GM12878 (cell line): ENCODE results near the gene ADGRL2. TPM values are rescaled to one million over a fixed set of nuclear protein-coding genes. Genes with fewer than 3 reads are reported as not detected.

Experiments used
- ATAC-seq: fragments of 200-7000 bp; cut with Tn5 transposase; 3 replicates; pipeline ENCODE4 v1.9.1; 2020; ENCODE audit warnings: mild to moderate bottlenecking, moderate library complexity
- BruUV-seq: library from RNA; stranded (reverse); fragments of 400-500 nt; replicated peaks from 2 replicates; lab custom pipeline; 2021; lab: Mats Ljungman, UMichigan
- CTCF ChIA-PET: fragments of 300-600 bp; sonication (Branson Sonifier 250); formaldehyde crosslinking; extraction: SDS; loops from one replicate; lab custom pipeline; 2021; ENCODE audit warnings: inconsistent platforms; lab: Yijun Ruan, JAX
- POLR2A ChIA-PET: fragments of 350-600 bp; formaldehyde crosslinking; extraction: SDS; loops from one replicate; lab custom pipeline; 2021; ENCODE audit warnings: inconsistent platforms; lab: Charles Lee
- RAD21 ChIA-PET: fragments of 300-600 bp; sonication (Branson Sonifier 250); formaldehyde crosslinking; loops from one replicate; lab custom pipeline; 2023; ENCODE audit warnings: antibody characterized with exemption; ENCODE audit not compliant: unreplicated experiment; lab: Charles Lee
- SMC1A ChIA-PET: fragments of 300-600 bp; sonication (Branson Sonifier 250); formaldehyde crosslinking; loops from one replicate; lab custom pipeline; 2023; ENCODE audit not compliant: unreplicated experiment, uncharacterized antibody; lab: Charles Lee
- DNase-seq: peaks from one replicate; pipeline ENCODE4 v3.0.0-alpha.2; 2011; ENCODE audit warnings: low read depth, low spot score
- FAIRE-seq: peaks from 3 replicates; lab custom pipeline; 2011; peaks lifted over from hg19 to GRCh38; lab: Jason Lieb, UNC
- H2AFZ ChIP-seq: 2 replicates; pipeline ENCODE4 v1.6.0; 2011; ENCODE audit warnings: low read depth, low read length, control low read depth; ENCODE audit not compliant: control insufficient read depth
- H3K27ac ChIP-seq: 2 replicates; pipeline ENCODE4 v1.5.1; 2011; ENCODE audit warnings: control low read depth; ENCODE audit not compliant: control insufficient read depth, insufficient read depth
- H3K27me3 ChIP-seq, 2 experiments: replicated peaks in 1 of 2; 2 replicates each; pipeline versions ENCODE4 v1.6.0 to v1.6.1; 2011; ENCODE audit warnings: low read length in 1 of 2; ENCODE audit not compliant: control insufficient read depth in 2 of 2, insufficient read depth in 2 of 2
- H3K36me3 ChIP-seq, 2 experiments: 2 replicates each; pipeline ENCODE4 v1.5.1; 2011; ENCODE audit warnings: low read length in 1 of 2; ENCODE audit not compliant: control insufficient read depth in 2 of 2, insufficient read depth in 2 of 2
- H3K4me1 ChIP-seq: 2 replicates; pipeline ENCODE4 v1.6.1; 2011; ENCODE audit warnings: mild to moderate bottlenecking, low read length, moderate library complexity, mixed read lengths; ENCODE audit not compliant: control insufficient read depth, insufficient read depth
- H3K4me2 ChIP-seq: 2 replicates; pipeline ENCODE4 v1.6.0; 2011; ENCODE audit warnings: control low read depth; ENCODE audit not compliant: control insufficient read depth, insufficient read depth
- H3K4me3 ChIP-seq: fragments of 200-600 bp; sonication (generic); 2 replicates; pipeline ENCODE4 v1.5.1; 2016
- H3K79me2 ChIP-seq: 2 replicates; pipeline ENCODE4 v1.6.0; 2011; ENCODE audit warnings: low read length; ENCODE audit not compliant: control insufficient read depth, insufficient read depth
- H3K9ac ChIP-seq: 2 replicates; pipeline ENCODE4 v1.8.0; 2011; ENCODE audit warnings: low read length, control low read depth, mixed read lengths; ENCODE audit not compliant: control insufficient read depth, insufficient read depth
- H3K9me3 ChIP-seq: replicated peaks from 3 replicates; pipeline ENCODE4 v1.5.1; 2011; ENCODE audit warnings: mild to moderate bottlenecking, low read length; ENCODE audit not compliant: control insufficient read depth, insufficient read depth
- H4K20me1 ChIP-seq: 2 replicates; pipeline ENCODE4 v1.6.0; 2011; ENCODE audit not compliant: control insufficient read depth, insufficient read depth
- ASH2L ChIP-seq: fragments of 300-600, 200-600 bp; sonication (generic); IDR thresholded peaks from 2 replicates; pipeline ENCODE4 v1.6.1; 2017; ENCODE audit warnings: low read depth, mild to moderate bottlenecking, borderline replicate concordance
- CHD4 ChIP-seq: fragments of 200-600 bp; sonication (generic); IDR thresholded peaks from 2 replicates; pipeline ENCODE4 v1.6.1; 2016; ENCODE audit warnings: mild to moderate bottlenecking
- EP300 ChIP-seq, 2 experiments: fragments of 150-350 bp in 1 of 2; IDR thresholded peaks; 2 replicates each; pipeline ENCODE4 v1.6.1; 2011 to 2012; ENCODE audit warnings: low read depth in 2 of 2, low read length in 2 of 2, borderline replicate concordance in 1 of 2, improper control_type of control experiment in 1 of 2, inconsistent platforms in 1 of 2; ENCODE audit not compliant: control insufficient read depth in 1 of 2
- ESRRA ChIP-seq: IDR thresholded peaks from 2 replicates; pipeline ENCODE4 v1.6.1; 2012; ENCODE audit warnings: mild to moderate bottlenecking, low read length, improper control_type of control experiment
- FOXM1 ChIP-seq: IDR thresholded peaks from 2 replicates; pipeline ENCODE4 v1.6.1; 2012; ENCODE audit warnings: low read depth, mild to moderate bottlenecking, inconsistent platforms, low read length, moderate library complexity
- GATAD2B ChIP-seq: fragments of 450-650 bp; conservative IDR thresholded peaks from 2 replicates; pipeline ENCODE4 v1.6.1; 2017; ENCODE audit warnings: low read depth, mild to moderate bottlenecking, moderate library complexity
- HDAC6 ChIP-seq: fragments of 200-600 bp; sonication (generic); IDR thresholded peaks from one replicate; pipeline ENCODE4 v1.8.0; 2017; ENCODE audit warnings: antibody characterized with exemption; ENCODE audit not compliant: unreplicated experiment
- LARP7 ChIP-seq: fragments of 450-650 bp; IDR thresholded peaks from 2 replicates; pipeline ENCODE4 v1.6.1; 2017; ENCODE audit warnings: mild to moderate bottlenecking
- MTA3 ChIP-seq: IDR thresholded peaks from 2 replicates; pipeline ENCODE4 v1.6.1; 2012; ENCODE audit warnings: low read length, inconsistent platforms, borderline replicate concordance
- NFYB ChIP-seq: IDR thresholded peaks from 2 replicates; pipeline ENCODE4 v1.6.1; 2011; ENCODE audit warnings: low read depth, mild to moderate bottlenecking, low read length, improper control_type of control experiment, moderate library complexity; ENCODE audit not compliant: insufficient read depth
- NR2F1 ChIP-seq: fragments of 450-650 bp; conservative IDR thresholded peaks from 2 replicates; pipeline ENCODE4 v1.6.1; 2017; ENCODE audit warnings: mild to moderate bottlenecking
- RCOR1 ChIP-seq: conservative IDR thresholded peaks from 2 replicates; pipeline ENCODE4 v1.6.1; 2012; ENCODE audit warnings: low read depth, low read length, improper control_type of control experiment
- SIX5 ChIP-seq: IDR thresholded peaks from 2 replicates; pipeline ENCODE4 v1.6.1; 2011; ENCODE audit warnings: mild to moderate bottlenecking, low read depth, low read length, moderate library complexity; ENCODE audit not compliant: severe bottlenecking
- SREBF2 ChIP-seq: IDR thresholded peaks from 2 replicates; pipeline ENCODE4 v1.6.1; 2012; ENCODE audit warnings: mild to moderate bottlenecking, low read length
- SUZ12 ChIP-seq: fragments of 200-600 bp; sonication (generic); IDR thresholded peaks from one replicate; pipeline ENCODE4 v1.6.1; 2018; ENCODE audit warnings: antibody characterized with exemption, mild to moderate bottlenecking; ENCODE audit not compliant: unreplicated experiment
- TCF3 ChIP-seq: IDR thresholded peaks from 2 replicates; pipeline ENCODE4 v1.6.1; 2012; ENCODE audit warnings: low read depth, mild to moderate bottlenecking, low read length, borderline replicate concordance; ENCODE audit not compliant: insufficient read depth
- WGBS: methylation state at CpG from one replicate; pipeline ENCODE4 v1.1.6; 2016; ENCODE audit warnings: low lambda C conversion rate; ENCODE audit not compliant: insufficient replicate concordance, insufficient coverage; ENCODE audit errors: missing lambda C conversion rate; 5-methylcytosine and 5-hydroxymethylcytosine counted together
- in situ Hi-C: fragments of 300-500 bp; cut with MboI; formaldehyde crosslinking; loops from 9 replicates; pipeline ENCODE4 v1.14.3; 2018; ENCODE audit warnings: mixed read lengths
- intact Hi-C: fragments of 100-400 bp; cut with micrococcal nuclease; formaldehyde crosslinking; loops from one replicate; pipeline ENCODE4 v1.14.2; 2022; ENCODE audit not compliant: unreplicated experiment
- polyA plus RNA-seq, 11 experiments: library from polyadenylated mRNA; depleted of rRNA in 4 of 11; unstranded in 6 of 11; stranded (reverse) in 5 of 11; fragments of >200 nt; fragmentation: Nextera tagmentation in 4 of 11; fragmentation: Illumina TruSeq in 1 of 11; extraction: Ambion mirVana in 4 of 11; extraction: Trizol in 1 of 11; gene quantifications; 1 replicate in 1 of 11; 2 replicates in 10 of 11; pipeline versions ENCODE4 v1.2.1 to v1.2.3, GENCODE V29; 2011 to 2016; ENCODE audit warnings: inconsistent platforms in 2 of 11, missing spikeins in 2 of 11, low read depth in 1 of 11
- total RNA-seq, 4 experiments: library from RNA; depleted of rRNA in 3 of 4; stranded (reverse); fragments of >200 nt in 3 of 4; fragmentation: Illumina TruSeq in 1 of 4; extraction: Trizol in 1 of 4; gene quantifications; 2 replicates each; pipeline versions ENCODE4 v1.2.1 to v1.2.3, GENCODE V29; 2013 to 2021
- TF ChIP-seq, protein P1 (sequence below): IDR thresholded peaks from 2 replicates; pipeline ENCODE4 v1.6.1; 2011; ENCODE audit warnings: borderline replicate concordance, low read depth, mild to moderate bottlenecking, moderate library complexity, mixed read lengths, low read length; ENCODE audit not compliant: insufficient read depth; ENCODE audit errors: extremely low read length
- TF ChIP-seq, protein P2 (sequence below): IDR thresholded peaks from 2 replicates; pipeline ENCODE4 v1.6.1; 2011; ENCODE audit warnings: borderline replicate concordance, low read depth, mild to moderate bottlenecking, moderate library complexity, low read length; ENCODE audit not compliant: insufficient read depth, poor library complexity, severe bottlenecking
- TF ChIP-seq, protein P3 (sequence below): fragments of 450-650 bp; IDR thresholded peaks from 2 replicates; pipeline ENCODE4 v1.6.1; 2017; ENCODE audit warnings: borderline replicate concordance

The ADGRL2 gene
- total and polyA plus RNA-seq, 10 of the 15 experiments (the other 5 are each of a cell fraction or from before 2014, with no cell fraction given), result 0.03 to 13.6 (median 0.21) TPM

DNA sequence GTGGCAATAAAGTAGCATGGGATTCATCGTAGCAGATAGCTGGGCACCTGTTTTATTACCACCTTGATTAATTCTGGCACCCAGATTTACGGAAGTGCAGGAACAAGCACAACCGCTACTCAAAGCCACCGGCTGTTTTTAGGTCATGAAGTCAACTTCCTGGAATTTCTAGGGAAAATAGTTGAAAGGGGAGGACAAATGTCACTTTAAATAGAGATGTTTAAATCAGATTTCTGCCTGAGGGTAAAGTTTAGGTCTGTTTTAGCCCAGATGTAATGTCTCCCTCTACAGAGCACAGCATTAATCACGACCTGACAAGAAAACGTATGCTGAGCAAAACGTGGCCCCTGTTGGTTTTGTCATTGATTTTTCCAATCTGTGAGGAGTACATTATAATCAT is 8.0 kb downstream of the ADGRL2 start:
- Histone ChIP-seq H3K79me2 (no peaks in the 10 kb centered on the region), H3K27me3 (peaks cover 1 to 3% of the 10 kb centered on the region in 2 experiments; a peak in 2 of 4 replicates), H3K9ac (no peak overlapping the region), H3K4me2 (no peak overlapping the region), H2AFZ (no peak overlapping the region), H3K9me3 (no peaks in the 10 kb centered on the region), H3K4me1 (no peaks in the 10 kb centered on the region), H3K27ac (no peak overlapping the region), H3K36me3 (no peaks in the 10 kb centered on the region), H3K4me3 (no peak overlapping the region), H4K20me1 (no peaks in the 10 kb centered on the region)
- POLR2A ChIA-PET, result no interaction called here
- in situ Hi-C loops, result no loop called here
- BruUV-seq, result no TSS peak
- DNase-seq (no peak), ATAC-seq (peak; percentile 65), FAIRE-seq (no peak)
- TF ChIP-seq NR2F1 (no peak), SIX5 (no peak), ESRRA (no peak), LARP7 (no peak), SUZ12 (no peak), TCF3 (no peak), SREBF2 (no peak), FOXM1 (no peak), EP300 (IDR thresholded peaks at IDR 0.05; ENCODE audit: borderline replicate concordance in 1 of 2, control insufficient read depth in 1 of 2, low read depth in 2 of 2, low read length in 2 of 2) (no peak), HDAC6 (no peak), RCOR1 (no peak), GATAD2B (no peak), CHD4 (no peak), NFYB (no peak), ASH2L (no peak), MTA3 (no peak)
- TF ChIP-seq, protein P1, sequence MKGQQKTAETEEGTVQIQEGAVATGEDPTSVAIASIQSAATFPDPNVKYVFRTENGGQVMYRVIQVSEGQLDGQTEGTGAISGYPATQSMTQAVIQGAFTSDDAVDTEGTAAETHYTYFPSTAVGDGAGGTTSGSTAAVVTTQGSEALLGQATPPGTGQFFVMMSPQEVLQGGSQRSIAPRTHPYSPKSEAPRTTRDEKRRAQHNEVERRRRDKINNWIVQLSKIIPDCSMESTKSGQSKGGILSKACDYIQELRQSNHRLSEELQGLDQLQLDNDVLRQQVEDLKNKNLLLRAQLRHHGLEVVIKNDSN, result no peak
- TF ChIP-seq, protein P2, sequence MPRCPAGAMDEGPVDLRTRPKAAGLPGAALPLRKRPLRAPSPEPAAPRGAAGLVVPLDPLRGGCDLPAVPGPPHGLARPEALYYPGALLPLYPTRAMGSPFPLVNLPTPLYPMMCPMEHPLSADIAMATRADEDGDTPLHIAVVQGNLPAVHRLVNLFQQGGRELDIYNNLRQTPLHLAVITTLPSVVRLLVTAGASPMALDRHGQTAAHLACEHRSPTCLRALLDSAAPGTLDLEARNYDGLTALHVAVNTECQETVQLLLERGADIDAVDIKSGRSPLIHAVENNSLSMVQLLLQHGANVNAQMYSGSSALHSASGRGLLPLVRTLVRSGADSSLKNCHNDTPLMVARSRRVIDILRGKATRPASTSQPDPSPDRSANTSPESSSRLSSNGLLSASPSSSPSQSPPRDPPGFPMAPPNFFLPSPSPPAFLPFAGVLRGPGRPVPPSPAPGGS, result no peak
- TF ChIP-seq, protein P3, sequence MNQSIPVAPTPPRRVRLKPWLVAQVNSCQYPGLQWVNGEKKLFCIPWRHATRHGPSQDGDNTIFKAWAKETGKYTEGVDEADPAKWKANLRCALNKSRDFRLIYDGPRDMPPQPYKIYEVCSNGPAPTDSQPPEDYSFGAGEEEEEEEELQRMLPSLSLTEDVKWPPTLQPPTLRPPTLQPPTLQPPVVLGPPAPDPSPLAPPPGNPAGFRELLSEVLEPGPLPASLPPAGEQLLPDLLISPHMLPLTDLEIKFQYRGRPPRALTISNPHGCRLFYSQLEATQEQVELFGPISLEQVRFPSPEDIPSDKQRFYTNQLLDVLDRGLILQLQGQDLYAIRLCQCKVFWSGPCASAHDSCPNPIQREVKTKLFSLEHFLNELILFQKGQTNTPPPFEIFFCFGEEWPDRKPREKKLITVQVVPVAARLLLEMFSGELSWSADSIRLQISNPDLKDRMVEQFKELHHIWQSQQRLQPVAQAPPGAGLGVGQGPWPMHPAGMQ, result no peak
- 21% methylated on average over 7 of the region's 7 CpGs for WGBS
- intact Hi-C loops, result loop anchor here (10.0 kb wide), 1 partner anchor 394 kb away; no protein-coding TSS in a partner anchor
- CTCF ChIA-PET, result interaction anchor here (1.4 to 4.2 kb wide), 3 partner anchors 257 to 394 kb away, joined by 3 to 36 read pairs (median 4); no protein-coding TSS in a partner anchor
- SMC1A ChIA-PET, result interaction anchor here (1.2 to 4.0 kb wide), 2 partner anchors 258 to 261 kb away, joined by 3 to 16 read pairs; no protein-coding TSS in a partner anchor
- RAD21 ChIA-PET, result no interaction called here
